ENCODE measurements around the gene SEMA3A.

The SEMA3A gene

GRCh38 chr7:83921941-83922607 lies 272.5 kb downstream of the SEMA3A start:
- DNase-seq (ENCODE audit: low read depth): peak; percentile 22

- no peak for DNase-seq (ENCODE audit: low read depth)
Measured at GRCh38 chr7:83921271-83921940, 273.2 kb downstream of the SEMA3A start.

- no peak for DNase-seq (ENCODE audit: low read depth)
Measured at GRCh38 chr7:83918142-83918541, 276.4 kb downstream of the SEMA3A start.

GRCh38 chr7:83913174-83913573 lies 281.4 kb downstream of the SEMA3A start:
- no peak for DNase-seq (ENCODE audit: low read depth)

GRCh38 chr7:83908526-83908925 lies 286.1 kb downstream of the SEMA3A start:
- no peak for DNase-seq (ENCODE audit: low read depth)
